Measurements from ENCODE around the gene NFIA. TPM values are rescaled to one million over a fixed set of nuclear protein-coding genes. Genes with fewer than 3 reads are reported as not detected.

NFIA gene
- 3.4 and 6.3 TPM in 2 replicates for total RNA-seq (2014; rRNA removed; shearing (Covaris generic))
- 3.8 and 5.1 TPM in 2 replicates for polyA plus RNA-seq (2015; cell fraction: cytosol; rRNA removed)
- 4.9 and 6.9 TPM in 2 replicates for polyA plus RNA-seq (2015; cell fraction: nucleus; rRNA removed)

DNA sequence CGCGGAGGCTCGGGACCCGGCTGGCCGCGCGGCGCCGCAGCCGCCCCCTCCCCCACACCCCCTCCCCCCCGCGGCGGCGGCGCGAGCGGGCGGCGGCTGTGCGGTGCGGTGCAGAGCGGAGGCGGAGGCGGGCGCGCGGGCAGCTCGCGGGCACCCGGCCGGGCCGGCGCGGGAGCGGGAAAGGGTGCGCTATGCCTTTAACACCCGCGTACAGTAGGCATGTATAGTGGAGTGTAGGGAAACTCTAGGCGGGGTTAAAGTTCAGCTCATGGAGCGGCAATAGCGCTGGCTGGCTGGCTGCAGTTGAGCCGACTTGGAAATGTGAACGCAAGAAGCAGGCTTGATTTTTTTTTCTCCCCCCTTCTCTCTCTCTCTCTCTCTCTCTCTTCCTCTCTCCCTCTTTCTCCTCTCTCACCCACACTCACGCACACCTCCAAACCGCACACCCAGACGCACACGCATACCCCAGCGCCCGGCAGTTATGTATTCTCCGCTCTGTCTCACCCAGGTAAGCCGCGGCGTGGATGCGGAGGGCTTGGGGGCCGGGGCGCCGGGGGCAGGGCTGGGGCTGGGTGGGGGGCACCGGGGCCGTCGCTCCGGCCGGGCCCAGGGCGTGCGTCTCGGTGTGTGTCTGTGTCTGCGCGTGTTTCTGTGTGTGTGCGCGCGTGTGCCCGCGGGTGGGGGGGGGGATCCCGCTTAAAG lies at the start of gene NFIA:
NFIA (plus strand) TSS at position 251 of the 702 bp plus-strand sequence.
- DNase-seq (ENCODE audit: low read depth): peak; percentile 60

DNA sequence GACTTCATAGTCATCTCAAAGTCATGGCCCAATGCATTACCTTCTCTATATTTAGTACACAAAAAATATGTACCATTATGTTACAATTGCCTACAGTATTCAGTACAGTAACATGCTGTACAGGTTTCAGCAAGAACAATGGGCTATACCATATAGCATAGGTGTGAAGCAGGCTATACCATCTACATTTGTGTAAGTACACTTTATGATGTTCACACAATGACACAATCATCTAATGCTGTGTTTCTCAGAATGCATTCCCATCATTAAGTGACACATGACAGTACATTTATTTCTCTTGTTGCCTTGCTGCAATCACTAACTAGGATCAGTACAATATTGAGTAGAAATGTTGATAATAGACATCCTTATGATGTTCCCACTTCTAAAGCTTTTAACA lies 46.5 kb upstream of the NFIA start:
- DNase-seq (ENCODE audit: low read depth): no peak

DNA sequence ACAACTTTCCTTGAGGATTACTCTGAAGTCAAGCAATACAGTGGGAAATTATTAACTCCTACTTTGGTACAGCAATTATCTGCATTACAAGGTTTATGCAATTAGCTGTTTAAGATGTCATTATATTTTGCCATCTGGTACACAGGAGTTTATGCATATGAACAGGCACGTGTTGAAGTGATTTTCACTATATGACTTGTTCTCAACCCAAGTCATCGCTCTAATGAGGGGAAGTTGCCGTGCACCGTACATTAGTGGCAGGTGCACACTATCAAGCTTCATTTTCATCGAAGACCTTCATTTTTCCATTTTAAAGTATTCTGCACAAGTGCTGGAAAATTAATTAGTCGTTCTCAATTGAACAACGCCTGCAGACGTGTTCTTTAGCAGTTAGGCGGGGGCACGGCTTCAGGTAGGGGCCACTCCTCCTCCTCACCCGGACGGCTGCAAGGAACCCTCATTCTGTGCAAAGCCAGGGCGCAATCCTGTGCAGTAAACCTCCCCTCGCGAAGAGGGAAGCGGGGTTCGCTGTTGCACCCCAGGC lies 39.8 kb upstream of the NFIA start:
- no peak for DNase-seq (ENCODE audit: low read depth)

DNA sequence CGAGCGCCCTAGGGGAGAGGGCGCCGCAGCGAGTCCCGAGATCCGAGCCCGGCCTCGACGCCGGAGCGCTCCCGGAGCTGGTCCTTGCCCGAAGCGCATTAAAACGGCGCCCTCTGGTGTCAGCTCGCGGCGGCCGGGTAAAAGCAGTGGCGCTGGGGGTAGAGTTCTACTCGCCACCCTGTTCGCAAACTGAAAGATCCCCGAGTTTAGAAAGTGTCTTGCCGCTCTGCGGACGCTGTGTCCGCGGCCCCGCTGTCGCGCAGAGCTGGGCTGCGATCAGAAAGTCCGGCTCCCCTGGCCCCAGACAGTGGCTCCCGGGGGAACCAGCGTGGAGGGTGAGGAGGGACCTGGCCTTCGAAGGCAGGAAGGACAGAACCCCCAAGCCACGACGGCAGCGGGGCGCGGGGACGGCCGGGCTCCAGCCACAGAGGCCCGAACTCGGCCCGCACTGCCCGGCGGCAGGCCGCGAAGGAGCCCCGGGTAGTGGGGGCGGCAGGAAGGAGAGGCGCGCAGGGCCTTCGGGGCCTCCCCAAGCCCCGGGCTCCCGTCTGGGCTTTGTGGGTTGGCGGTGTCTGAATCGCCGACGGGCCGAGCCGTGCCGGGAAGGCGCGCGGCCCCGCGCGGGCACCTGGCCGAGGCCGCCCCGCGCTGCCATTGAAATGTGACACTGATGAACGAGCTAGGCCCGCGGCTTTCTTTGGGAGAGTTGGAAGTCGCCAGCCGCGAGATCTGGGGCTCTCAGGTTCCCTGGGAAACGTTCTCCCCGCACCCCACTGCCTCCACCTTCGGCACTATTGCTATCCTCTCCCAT lies 39.1 kb upstream of the NFIA start:
- peak; percentile 54 for DNase-seq (ENCODE audit: low read depth)

DNA sequence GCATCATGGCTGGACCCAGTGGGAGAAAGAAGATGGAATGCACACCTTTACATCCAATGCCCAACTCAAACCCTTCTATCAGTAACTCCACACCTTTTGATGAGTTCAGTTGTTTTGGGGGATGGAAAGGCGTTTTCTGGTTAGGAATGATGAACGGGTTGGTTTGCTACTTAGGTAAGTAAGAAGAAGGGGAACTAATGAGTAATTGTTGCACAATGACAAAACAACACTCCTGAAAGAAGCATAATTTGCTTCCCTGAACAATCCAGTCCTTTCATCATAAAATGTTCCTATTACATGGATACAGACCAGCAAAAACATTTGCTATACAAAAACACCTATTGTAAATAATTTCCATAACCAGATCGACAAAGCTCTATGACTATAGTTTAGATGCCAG lies 35.9 kb upstream of the NFIA start:
- no peak for DNase-seq (ENCODE audit: low read depth)

DNA sequence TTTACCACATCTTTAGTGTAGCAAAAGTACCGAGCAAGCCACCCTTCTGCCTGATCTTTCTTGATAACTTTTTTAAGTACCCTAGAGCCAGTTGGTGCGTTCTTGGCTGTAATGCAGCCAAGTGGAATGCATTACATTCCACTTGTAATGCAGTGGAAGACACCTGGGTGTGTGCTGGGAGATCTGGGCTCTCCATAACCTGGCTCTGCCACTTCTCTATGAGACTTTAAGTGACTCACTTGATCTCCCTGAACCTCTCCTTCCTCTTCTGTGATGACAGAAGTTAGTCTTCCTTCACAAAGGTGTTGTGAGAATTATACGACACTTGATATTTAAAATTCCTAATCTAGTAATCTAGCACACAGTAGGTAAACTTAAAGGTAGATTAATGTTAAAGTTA lies 35.3 kb upstream of the NFIA start:
- DNase-seq (ENCODE audit: low read depth): no peak

DNA sequence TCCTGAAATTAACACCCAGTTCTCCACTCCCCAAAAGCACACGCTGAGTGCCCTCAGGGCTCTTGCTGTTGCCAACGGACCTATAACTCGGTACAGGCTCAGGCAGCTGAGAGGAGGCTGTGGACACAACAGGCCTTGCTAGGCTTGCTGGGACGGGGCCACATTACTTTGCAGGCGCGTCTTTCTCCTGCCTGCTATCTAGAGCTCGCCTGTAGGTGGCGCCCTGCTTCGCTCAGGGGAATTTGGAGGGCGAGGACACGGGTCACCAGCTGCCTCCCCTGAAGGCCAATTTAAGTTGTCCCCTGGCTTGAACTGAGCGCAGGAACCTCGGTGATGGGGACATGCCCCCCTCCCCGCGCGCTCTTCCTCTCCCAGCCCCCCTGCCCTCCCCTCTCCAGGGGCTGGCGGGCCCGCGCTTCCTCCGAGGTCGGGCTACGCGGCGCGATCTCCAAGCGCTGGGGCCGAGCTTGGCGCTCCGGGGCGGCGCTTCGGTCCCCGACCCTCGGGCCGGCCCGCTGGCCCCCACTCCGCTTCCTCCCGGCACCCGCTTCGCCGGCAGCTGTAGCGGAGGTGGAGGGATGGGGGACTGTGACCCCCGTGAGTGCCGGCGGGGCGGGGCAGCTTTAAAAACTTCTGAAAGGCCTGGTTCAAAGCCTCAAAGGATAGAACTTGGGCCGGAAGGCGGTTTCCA lies 32.4 kb upstream of the NFIA start:
- peak; percentile 79 for DNase-seq (ENCODE audit: low read depth)

DNA sequence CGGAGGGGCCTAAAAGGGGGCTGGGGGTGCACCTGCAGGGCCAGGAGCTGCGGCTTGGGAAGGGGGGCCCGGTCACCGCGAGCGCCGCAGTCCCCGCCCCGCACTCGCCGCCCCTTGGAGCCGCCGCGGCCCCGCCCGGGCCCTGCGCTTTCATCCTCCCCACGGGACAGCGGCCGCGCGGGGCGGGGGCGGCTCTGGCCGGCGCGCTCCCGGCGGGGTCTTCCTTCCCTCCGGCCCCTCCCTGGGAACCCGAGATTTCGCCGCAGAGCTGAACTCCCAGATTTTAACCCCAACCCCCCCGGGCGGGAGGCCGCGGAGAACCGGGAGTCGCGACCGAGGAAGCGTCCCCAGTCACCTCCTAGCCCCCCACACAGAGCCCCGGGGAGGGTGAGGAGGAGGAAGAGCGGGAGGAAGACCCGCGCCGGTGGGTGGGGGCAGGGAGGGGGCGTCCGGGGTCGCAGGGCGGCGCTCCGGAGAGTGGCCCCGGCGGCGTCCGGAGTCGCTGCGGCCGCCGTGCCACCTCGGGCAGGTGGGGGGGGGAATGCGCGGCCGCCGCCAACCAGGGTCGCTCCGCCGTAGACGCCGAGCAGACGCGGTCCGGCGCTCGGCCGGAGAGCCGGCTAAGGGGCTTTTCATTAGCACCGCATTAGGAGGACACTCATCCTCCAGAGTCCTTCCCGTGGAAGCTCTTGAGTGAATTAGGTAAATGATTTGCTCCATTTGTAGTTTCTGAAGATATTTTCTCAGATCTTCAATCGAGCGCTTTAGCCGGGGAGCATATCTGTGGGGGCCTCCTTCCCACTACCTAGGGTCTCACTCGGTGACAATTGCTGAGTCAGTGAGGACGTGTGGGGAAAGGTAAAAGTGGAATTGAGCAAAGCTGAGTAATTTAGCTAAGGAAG lies 31.6 kb upstream of the NFIA start:
- no peak for DNase-seq (ENCODE audit: low read depth)

DNA sequence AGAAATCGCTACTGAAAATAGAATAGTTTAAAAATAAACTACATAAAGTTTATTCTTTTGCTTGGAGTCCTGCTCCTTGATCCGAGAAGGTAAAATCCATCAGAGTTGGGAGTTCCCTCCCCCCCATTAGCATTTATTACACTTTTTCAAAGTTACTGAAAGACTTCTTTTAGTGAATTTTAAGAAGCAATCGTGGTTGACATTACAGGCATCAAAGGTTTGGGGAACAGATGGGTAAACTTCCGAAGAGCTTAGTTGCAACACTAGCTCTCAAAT lies 31.0 kb upstream of the NFIA start:
- no peak for DNase-seq (ENCODE audit: low read depth)

DNA sequence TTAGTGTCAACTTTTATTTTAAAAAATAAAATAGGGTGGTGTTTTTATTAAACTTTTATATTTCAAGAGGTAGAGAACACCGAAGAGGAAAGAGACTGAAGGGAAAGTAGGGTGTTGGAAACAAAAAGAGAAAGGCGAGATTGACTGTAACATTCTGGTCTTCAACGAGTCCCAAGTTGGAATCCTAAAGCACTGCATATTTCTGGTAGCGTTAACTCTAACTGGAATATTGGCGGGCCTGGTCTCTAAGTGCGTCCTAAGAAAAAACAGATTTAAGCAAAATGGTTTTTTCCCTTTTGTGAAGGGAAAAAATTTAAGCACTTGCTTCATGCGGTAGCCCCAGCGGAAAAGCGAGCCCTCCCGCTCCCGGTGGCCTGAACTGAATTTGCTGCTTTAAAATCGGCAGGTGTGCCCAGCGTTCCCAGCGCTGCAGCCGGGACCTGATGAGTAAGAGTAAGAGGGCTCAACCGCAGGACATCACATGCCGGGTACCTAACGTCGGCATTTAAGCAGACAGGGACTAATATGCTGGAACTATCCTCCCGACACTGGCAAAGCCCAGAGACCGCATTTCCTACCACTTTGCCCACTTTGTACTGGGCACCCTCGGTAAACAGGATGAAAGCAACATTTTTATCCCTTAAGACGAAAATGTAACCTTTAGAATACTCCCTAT lies 30.5 kb upstream of the NFIA start:
- no peak for DNase-seq (ENCODE audit: low read depth)

DNA sequence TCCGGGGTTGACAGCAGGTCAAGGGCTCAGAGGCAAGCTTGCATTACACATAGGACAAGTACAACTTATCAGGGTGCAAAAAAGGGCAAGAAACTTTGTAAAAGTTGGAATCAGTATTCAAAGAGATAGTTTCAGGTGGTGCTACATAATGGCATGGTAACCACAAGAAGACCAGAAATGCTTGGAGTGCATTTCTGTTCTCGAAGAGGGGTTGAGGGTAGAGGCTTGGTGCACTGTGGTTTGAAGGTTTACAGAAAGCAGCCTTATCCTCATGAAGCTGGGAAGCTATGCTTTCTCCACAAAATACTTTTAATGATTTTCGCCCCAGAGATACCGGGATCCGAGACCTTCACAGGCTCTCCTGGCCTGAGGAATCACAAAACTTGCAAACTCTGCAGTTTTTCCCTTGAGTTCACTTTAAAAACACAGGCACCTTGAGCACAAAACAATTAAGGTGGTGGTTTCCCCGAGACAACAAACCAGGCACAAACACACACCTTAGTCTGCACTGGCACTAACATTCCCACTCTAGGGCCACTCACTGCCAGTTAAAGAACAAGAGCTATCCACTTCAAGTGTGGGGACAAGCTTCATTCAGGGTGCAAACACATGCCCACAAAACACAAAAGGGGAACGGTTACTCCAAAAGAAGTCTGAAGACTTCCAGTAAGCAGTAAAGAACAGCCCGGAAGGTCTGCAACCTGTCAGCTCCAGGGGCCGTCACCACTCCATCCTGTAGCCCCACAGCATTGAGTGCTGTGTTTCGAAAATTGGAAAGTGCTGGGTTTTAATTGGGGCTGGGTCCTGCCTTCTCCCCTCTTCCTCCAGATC lies 29.8 kb upstream of the NFIA start:
- DNase-seq (ENCODE audit: low read depth): no peak

DNA sequence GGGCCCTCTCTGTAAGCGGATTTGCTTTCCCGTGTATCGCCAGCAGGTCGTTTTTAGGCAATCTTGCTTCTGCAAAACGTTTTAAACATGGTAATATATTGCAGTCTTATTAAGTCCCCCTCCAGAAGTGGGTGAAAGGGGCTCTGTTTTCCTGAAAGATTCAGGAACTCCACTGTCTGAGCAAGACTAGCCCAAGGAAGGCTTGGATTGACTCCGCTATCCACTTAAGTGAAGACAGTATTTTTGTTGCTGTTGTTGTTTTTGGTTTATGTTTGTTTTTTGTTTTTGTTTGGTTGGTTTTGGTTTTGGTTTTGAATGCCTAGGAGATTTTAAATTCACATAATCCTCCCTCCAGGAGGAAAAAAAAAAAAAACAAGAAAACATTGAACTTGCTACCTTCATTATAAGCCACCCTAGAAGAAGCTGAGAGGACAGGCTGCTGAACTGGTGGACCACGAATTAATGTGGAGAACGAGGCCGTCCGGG lies 29.1 kb upstream of the NFIA start:
- no peak for DNase-seq (ENCODE audit: low read depth)

DNA sequence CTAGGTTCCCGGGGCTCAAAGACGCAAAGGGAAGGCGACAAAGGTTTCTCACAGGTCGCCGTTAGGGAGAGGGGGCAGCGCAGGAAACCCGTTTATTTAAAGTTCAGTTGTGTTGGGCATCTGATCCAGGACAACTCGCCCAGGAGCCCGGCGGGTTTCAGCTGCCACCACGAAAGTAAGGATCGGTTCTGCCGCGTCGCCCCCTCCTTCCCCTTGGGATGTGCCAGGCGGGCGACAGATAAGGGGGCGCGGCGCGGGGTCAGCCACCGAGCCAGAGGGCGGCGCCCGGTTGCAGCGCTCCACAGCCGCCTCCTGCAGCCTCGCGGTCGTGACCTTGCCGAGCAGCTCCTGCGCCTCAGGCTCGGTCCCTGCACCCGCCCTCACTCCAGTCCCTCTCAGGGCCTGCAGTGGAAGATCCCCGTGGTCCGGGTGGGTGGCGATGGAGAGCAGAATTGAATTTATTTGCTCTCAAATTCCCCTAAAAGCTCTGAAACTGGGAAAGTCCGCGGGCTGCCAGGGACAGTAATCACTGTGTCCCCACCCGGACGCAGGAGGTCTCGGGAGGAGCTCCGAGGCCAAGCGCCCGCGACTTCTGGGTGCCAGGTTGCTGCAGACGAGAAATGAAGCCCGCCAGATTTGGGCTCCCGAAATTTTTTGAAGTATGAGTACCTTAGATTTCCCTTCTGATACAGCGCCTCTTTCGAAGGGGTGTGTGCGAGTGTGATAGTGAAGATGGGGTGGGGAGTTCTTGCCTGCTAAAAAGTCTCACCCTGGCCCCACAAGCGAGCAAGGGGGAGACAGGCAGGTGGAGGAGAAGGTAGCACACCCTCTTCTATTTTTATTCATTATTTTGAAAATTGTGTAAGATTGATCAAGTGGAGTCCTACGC lies 28.4 kb upstream of the NFIA start:
- DNase-seq (ENCODE audit: low read depth): no peak

DNA sequence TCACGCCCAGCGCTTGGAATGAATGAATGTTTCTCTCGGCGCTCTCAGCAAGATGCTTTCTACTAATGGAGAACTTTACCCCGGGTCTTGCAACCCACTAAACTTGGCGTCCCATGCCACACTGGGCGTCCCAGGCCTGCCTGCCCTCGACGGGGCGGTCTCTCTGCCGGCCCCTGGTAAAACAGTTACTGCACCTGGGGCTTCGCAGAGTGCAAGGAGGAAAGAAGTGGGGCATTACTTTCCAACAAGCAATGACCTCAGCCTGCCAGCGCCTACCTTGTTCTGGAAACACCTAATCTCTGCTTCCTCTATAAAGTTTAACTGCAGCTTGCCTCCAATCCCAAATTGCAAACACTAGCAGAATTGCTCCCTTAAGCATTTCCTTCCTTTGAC lies 27.8 kb upstream of the NFIA start:
- DNase-seq (ENCODE audit: low read depth): no peak

DNA sequence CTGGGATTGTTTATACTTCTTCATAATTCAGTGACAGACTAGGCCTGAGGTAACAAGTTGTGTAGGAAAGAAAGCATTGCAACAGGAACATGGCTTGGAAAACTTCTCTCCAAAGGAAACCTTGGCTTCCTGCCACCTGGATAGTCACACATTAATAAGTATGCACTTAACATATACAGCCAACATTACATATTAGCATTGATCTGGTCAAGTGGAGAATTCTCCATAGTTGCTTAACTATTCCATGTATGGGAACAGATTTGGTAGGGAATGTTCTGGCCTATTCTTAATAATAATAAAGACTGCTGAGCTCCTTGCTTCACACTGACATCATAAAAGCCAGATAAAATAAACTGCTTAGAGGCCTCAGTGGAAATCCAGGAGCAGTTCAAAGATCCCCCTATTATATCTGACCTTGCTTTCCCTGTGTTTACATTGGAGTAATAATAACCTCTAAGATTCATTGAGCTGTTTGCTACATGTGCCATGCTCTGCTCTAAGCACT lies 27.2 kb upstream of the NFIA start:
- DNase-seq (ENCODE audit: low read depth): no peak

DNA sequence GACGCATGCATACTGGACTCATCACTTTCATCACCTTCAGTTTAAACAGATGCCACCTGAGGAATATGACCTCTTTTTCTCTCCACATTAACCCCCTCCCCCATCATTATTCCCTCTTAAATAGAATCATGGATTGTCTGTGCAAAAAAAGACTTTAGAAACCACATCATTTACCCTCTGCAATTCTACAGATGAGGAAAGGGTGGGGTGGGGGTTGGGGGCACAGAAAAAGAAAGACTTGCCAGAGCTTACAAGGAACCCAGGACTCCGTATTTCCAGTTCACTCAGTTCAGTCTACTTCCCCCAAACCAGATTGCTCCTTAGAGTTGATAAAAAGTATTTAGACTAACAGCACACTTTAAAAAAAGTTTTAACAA lies 26.2 kb upstream of the NFIA start:
- no peak for DNase-seq (ENCODE audit: low read depth)

DNA sequence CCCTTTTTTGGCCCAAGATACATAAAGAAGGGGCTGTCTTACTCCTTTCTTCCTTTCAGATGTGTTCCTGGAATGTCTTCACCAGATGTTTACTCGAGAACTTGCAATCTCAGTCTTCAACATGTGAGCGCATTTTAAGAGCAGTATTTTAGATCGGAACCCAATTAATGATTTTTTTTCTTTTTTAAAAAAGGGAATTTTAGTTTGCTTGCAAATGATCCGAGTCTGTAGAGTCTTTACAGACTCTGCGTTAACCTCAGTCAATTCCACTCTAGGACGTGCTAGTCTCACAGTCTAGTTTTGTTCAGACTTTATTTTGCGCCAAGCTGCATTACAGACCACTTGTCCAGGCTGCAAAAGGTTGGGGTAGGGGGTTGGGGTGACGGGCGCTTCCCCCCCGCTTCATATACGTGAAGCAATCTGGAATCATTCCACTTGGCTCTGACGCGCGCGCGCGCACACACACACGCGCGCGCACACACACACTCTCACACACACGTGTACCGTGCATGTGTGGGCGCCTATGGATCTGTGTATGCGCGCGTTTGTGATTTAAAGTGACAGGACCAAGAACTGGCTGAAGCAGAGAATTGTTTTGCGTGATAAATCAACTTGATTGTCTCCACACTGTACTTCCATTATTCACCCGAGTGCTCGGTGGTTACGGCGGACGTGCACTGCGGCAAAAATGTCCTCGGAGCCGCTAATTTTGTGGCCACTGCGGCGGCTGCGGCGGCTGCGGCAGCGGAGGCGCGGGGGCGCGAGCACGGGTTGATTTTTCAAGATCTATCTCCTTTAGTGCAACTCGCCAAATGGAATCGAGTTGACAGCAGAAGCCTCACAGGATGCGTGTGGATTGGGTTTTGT lies 25.6 kb upstream of the NFIA start:
- no peak for DNase-seq (ENCODE audit: low read depth)

All from HT1080 (cell line).